K562 (cell line): Measurements from ENCODE around the gene SCYL2. TPM values are rescaled to one million over a fixed set of nuclear protein-coding genes. Genes with fewer than 3 reads are reported as not detected.

ENCODE experiments used
- ATAC-seq: fragments of 200-7000 bp; cut with Tn5 transposase; 3 replicates; pipeline ENCODE4 v1.9.1; 2020; ENCODE audit warnings: moderate library complexity
- BruUV-seq: library from RNA; stranded (reverse); fragments of 400-500 nt; replicated peaks from 2 replicates; lab custom pipeline; 2021; lab: Mats Ljungman, UMichigan
- CTCF ChIA-PET: fragments of 300-600 bp; formaldehyde crosslinking; extraction: SDS; loops from one replicate; lab custom pipeline; 2021; ENCODE audit warnings: low intra/inter-chr PET ratio; lab: Yijun Ruan, JAX
- POLR2A ChIA-PET: fragments of 300-600, 350-650 bp; sonication (Branson Sonifier 250); formaldehyde crosslinking; extraction: SDS; loops from one replicate; lab custom pipeline; 2021; ENCODE audit warnings: antibody characterized with exemption, inconsistent platforms; lab: Yijun Ruan, JAX
- DNase-seq, 4 experiments: peaks; one replicate each; pipeline versions ENCODE4 v3.0.0 to v3.0.0-alpha.2; 2011 to 2018; ENCODE audit warnings: low spot score in 3 of 4, mixed read lengths in 3 of 4; ENCODE audit errors: extremely low read depth in 1 of 4
- FAIRE-seq: peaks from 2 replicates; lab custom pipeline; 2011; peaks lifted over from hg19 to GRCh38; lab: Jason Lieb, UNC
- H2AFZ ChIP-seq: 2 replicates; pipeline ENCODE4 v1.6.0; 2011; ENCODE audit warnings: low read depth, low read length, control low read depth, inconsistent platforms
- H3K27ac ChIP-seq: fragments of 200-600 bp; 3 replicates; pipeline ENCODE4 v1.8.0; 2011; ENCODE audit warnings: low read depth, mild to moderate bottlenecking, control low read depth, inconsistent platforms, low read length, moderate library complexity, mixed read lengths; ENCODE audit errors: extremely low read depth
- H3K27me3 ChIP-seq, 2 experiments: fragments of 300-600 bp in 1 of 2; 2 replicates in 1 of 2; 3 replicates in 1 of 2; pipeline versions ENCODE4 v1.6.0 to v1.8.0; 2011; ENCODE audit warnings: inconsistent platforms in 2 of 2, low read length in 2 of 2, mild to moderate bottlenecking in 1 of 2, mixed read lengths in 1 of 2, moderate library complexity in 1 of 2; ENCODE audit not compliant: control insufficient read depth in 2 of 2, insufficient read depth in 2 of 2
- H3K36me3 ChIP-seq: fragments of 300-600 bp; 3 replicates; pipeline ENCODE4 v1.8.0; 2011; ENCODE audit warnings: mild to moderate bottlenecking, low read length, inconsistent platforms; ENCODE audit not compliant: control insufficient read depth, insufficient read depth
- H3K4me1 ChIP-seq, 2 experiments: fragments of 200-600 bp in 1 of 2; replicated peaks in 1 of 2; 2 replicates in 1 of 2; 3 replicates in 1 of 2; pipeline versions ENCODE4 v1.5.1 to v1.8.0; 2011; ENCODE audit warnings: inconsistent platforms in 2 of 2, low read length in 2 of 2, mild to moderate bottlenecking in 1 of 2, mixed read lengths in 1 of 2, moderate library complexity in 1 of 2; ENCODE audit not compliant: control insufficient read depth in 2 of 2, insufficient read depth in 2 of 2
- H3K4me2 ChIP-seq: 2 replicates; pipeline ENCODE4 v1.6.1; 2011; ENCODE audit warnings: low read length, control low read depth, inconsistent platforms, mixed read lengths; ENCODE audit not compliant: insufficient read depth
- H3K4me3 ChIP-seq: fragments of 200-600 bp; sonication (generic), shearing (Covaris generic); 2 replicates; pipeline ENCODE4 v1.5.1; 2016; ENCODE audit warnings: control low read depth, inconsistent platforms
- H3K79me2 ChIP-seq: fragments of 200-600 bp; 3 replicates; pipeline ENCODE4 v1.8.0; 2011; ENCODE audit warnings: low read length, inconsistent platforms; ENCODE audit not compliant: control insufficient read depth, insufficient read depth
- H3K9ac ChIP-seq, 2 experiments: 2 replicates each; pipeline versions ENCODE4 v1.6.0 to v1.6.1; 2011; ENCODE audit warnings: low read depth in 2 of 2, low read length in 2 of 2, control low read depth in 1 of 2, inconsistent platforms in 1 of 2, mild to moderate bottlenecking in 1 of 2, mixed read lengths in 1 of 2; ENCODE audit not compliant: insufficient read depth in 1 of 2
- H3K9me1 ChIP-seq: one replicate; pipeline ENCODE4 v1.6.0; 2011; ENCODE audit warnings: inconsistent platforms, mild to moderate bottlenecking, low read length, moderate library complexity; ENCODE audit not compliant: control insufficient read depth, insufficient read depth
- H3K9me3 ChIP-seq: replicated peaks from 2 replicates; pipeline ENCODE4 v1.5.1; 2011; ENCODE audit warnings: low read depth, low read length, inconsistent platforms; ENCODE audit not compliant: control insufficient read depth, insufficient read depth
- H4K20me1 ChIP-seq: replicated peaks from 2 replicates; pipeline ENCODE4 v1.6.1; 2011; ENCODE audit warnings: low read length, inconsistent platforms, mixed read lengths; ENCODE audit not compliant: control insufficient read depth, insufficient read depth
- GATAD2A ChIP-seq: fragments of 450-650 bp; IDR thresholded peaks from 2 replicates; pipeline ENCODE4 v1.6.1; 2017
- HCFC1 ChIP-seq: IDR thresholded peaks from 2 replicates; pipeline ENCODE4 v1.6.1; 2012; ENCODE audit warnings: low read depth, low read length, improper control_type of control experiment
- MCM2 ChIP-seq: fragments of 450-650 bp; IDR thresholded peaks from 2 replicates; pipeline ENCODE4 v1.6.1; 2017; ENCODE audit warnings: low read depth, mild to moderate bottlenecking
- MTA3 ChIP-seq: fragments of 450-650 bp; formaldehyde crosslinking; IDR thresholded peaks from 2 replicates; pipeline ENCODE4 v1.6.1; 2017; ENCODE audit warnings: mild to moderate bottlenecking, borderline replicate concordance
- PTBP1 ChIP-seq: fragments of 200-400 bp; formaldehyde crosslinking; IDR thresholded peaks from 2 replicates; pipeline ENCODE4 v1.6.1; 2017; ENCODE audit warnings: low read depth, low read length
- SMARCC2 ChIP-seq: fragments of 450-650 bp; IDR thresholded peaks from 2 replicates; pipeline ENCODE4 v1.6.1; 2017; ENCODE audit warnings: antibody characterized with exemption, moderate library complexity, mild to moderate bottlenecking, low read depth
- SP1 ChIP-seq: sonication (generic); formaldehyde crosslinking; IDR thresholded peaks from 2 replicates; pipeline ENCODE4 v1.8.1; 2022; ENCODE audit warnings: mild to moderate bottlenecking, missing genetic modification reagents
- SRSF7 ChIP-seq: fragments of 200-400 bp; formaldehyde crosslinking; optimal IDR thresholded peaks from 2 replicates; pipeline ENCODE3; 2017; ENCODE audit warnings: mild to moderate bottlenecking, low read depth, low read length
- TCFL5 ChIP-seq: fragments of 250-450 bp; sonication (Bioruptor Pico); conservative IDR thresholded peaks from 2 replicates; pipeline ENCODE4 v1.6.1; 2021; ENCODE audit warnings: mild to moderate bottlenecking, moderate library complexity, matching md5 sums
- TOE1 ChIP-seq, 2 experiments: fragments of 450-650 bp in 1 of 2; sonication (generic) in 1 of 2; formaldehyde crosslinking in 1 of 2; IDR thresholded peaks; 2 replicates each; pipeline versions ENCODE4 v1.7.1 to v1.8.0; 2016 to 2022; ENCODE audit warnings: borderline replicate concordance in 2 of 2, mild to moderate bottlenecking in 2 of 2, antibody characterized with exemption in 1 of 2, inconsistent platforms in 1 of 2, low read depth in 1 of 2, missing genetic modification reagents in 1 of 2, moderate library complexity in 1 of 2
- ZNF224 ChIP-seq: sonication (generic); formaldehyde crosslinking; IDR thresholded peaks from 2 replicates; pipeline ENCODE4 v1.8.0; 2022; ENCODE audit warnings: mild to moderate bottlenecking, missing genetic modification reagents
- in situ Hi-C: fragments of 300-500 bp; cut with MboI; formaldehyde crosslinking; loops from 4 replicates; pipeline ENCODE4 v1.15.0; 2018; ENCODE audit warnings: inconsistent platforms, mixed read lengths
- intact Hi-C: fragments of 100-400 bp; cut with micrococcal nuclease; formaldehyde crosslinking; loops from 2 replicates; pipeline ENCODE4 v1.14.2; 2022
- polyA plus RNA-seq, 8 experiments: library from polyadenylated mRNA; depleted of rRNA in 4 of 8; stranded (reverse) in 5 of 8; unstranded in 3 of 8; fragments of >200 nt; fragmentation: Nextera tagmentation in 2 of 8; fragmentation: Illumina TruSeq in 1 of 8; extraction: Ambion mirVana in 2 of 8; extraction: Trizol in 1 of 8; gene quantifications; 2 replicates each; pipeline versions ENCODE4 v1.2.1 to v1.2.3, GENCODE V29; 2011 to 2014; ENCODE audit warnings: inconsistent platforms in 1 of 8, missing spikeins in 1 of 8
- total RNA-seq, 7 experiments: library from RNA; depleted of rRNA in 6 of 7; stranded (reverse); fragments of >200 nt in 6 of 7; fragmentation: Illumina TruSeq in 2 of 7; extraction: Trizol in 2 of 7; gene quantifications; 2 replicates each; pipeline versions ENCODE4 v1.2.1 to v1.2.3, GENCODE V29; 2011 to 2021; ENCODE audit warnings: low replicate concordance in 1 of 7

Gene SCYL2
- total and polyA plus RNA-seq, 9 of the 15 experiments (the other 6 are each of a cell fraction or from before 2014, with no cell fraction given), result 9.9 to 49.0 (median 32.9) TPM

DNA sequence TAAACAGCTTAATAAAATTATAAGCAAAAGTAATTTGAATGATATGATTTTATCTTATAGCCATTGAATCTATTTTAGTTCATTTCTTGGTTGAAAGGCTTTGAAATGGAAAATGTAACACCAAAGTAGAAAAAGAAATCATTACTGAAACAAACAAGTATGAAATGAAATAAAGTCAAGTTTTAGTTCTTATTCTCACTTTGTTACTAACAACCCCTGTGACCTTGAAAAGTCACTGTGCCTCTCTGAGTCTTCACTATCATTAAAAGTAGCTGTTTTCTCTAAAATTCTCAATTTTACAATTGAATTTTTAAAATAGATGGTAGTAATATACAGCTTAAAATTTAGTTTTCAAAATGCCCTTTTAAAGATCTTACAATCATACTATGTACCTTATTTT, 57.5 kb downstream of the SCYL2 start:
- POLR2A ChIA-PET, result no interaction called here
- BruUV-seq, result no TSS peak
- CTCF ChIA-PET, result no interaction called here

DNA sequence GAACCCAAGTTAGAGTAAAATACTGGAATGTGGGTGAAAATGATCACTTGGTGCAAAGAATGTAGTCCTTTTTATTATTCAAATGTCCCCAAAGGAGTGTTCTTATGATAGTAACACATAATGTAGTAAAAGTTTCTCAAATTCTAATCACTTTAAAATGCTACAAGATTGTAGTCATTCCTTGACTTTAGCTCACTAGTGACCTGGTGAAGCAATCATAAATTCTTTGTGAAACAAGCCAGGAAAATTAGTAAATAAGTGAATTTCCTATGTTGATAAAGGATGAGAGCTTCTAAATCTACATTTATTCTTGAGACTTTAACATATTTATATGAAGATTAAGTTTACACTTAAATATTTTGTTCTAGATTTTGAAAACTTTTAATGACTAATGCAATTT, 59.2 kb downstream of the SCYL2 start:
- intact Hi-C loops, result no loop called here
- Histone ChIP-seq H3K27ac (no peak overlapping the region), H3K4me1 (no peaks in the 10 kb centered on the region), H3K9me3 (no peaks in the 10 kb centered on the region), H3K27me3 (no peaks in the 10 kb centered on the region), H3K36me3 (peaks cover 56% of the 10 kb centered on the region), H2AFZ (no peak overlapping the region), H3K9me1 (no peaks in the 10 kb centered on the region), H4K20me1 (no peaks in the 10 kb centered on the region), H3K4me3 (no peak overlapping the region), H3K79me2 (no peaks in the 10 kb centered on the region), H3K9ac (no peak overlapping the region), H3K4me2 (no peak overlapping the region)
- BruUV-seq, result no TSS peak
- DNase-seq, result no peak
- FAIRE-seq, result no peak
- ChIA-PET POLR2A (no interaction called here), CTCF (no interaction called here)
- no peak for TF ChIP-seq PTBP1
- TF ChIP-seq ZNF224, result no peak
- TF ChIP-seq MCM2, result no peak
- TF ChIP-seq SRSF7, result no peak
- TF ChIP-seq HCFC1, result no peak
- no peak for TF ChIP-seq TCFL5 (CRISPR knock-in tag)
- no peak for TF ChIP-seq TOE1 (IDR thresholded peaks at IDR 0.05; ENCODE audit: borderline replicate concordance)
- no peak for TF ChIP-seq TOE1 (CRISPR knock-in tag; IDR thresholded peaks at IDR 0.05; ENCODE audit: borderline replicate concordance, low read depth)
- TF ChIP-seq GATAD2A, result no peak
- no peak for TF ChIP-seq SMARCC2
- in situ Hi-C loops, result no loop called here
- ATAC-seq, result no peak

More for the DNA sequence above, 57.5 kb downstream of the SCYL2 start:
- H3K4me1 ChIP-seq, result no peaks in the 10 kb centered on the region
- ATAC-seq, result no peak
- H3K4me3 ChIP-seq, result no peak overlapping the region
- FAIRE-seq, result no peak
- H3K9me1 ChIP-seq, result no peaks in the 10 kb centered on the region
- TF ChIP-seq MTA3, result no peak
- no peak for TF ChIP-seq SP1 (CRISPR knock-in tag)
- no peak overlapping the region for H3K9ac ChIP-seq
- H3K4me2 ChIP-seq, result no peak overlapping the region
- no peaks in the 10 kb centered on the region for H3K79me2 ChIP-seq
- no peak overlapping the region for H3K27ac ChIP-seq
- H2AFZ ChIP-seq, result no peak overlapping the region
- DNase-seq, result no peak
- peaks cover 53% of the 10 kb centered on the region for H3K36me3 ChIP-seq
- H3K9me3 ChIP-seq, result no peaks in the 10 kb centered on the region
- intact Hi-C loops, result no loop called here
- in situ Hi-C loops, result no loop called here
- no peaks in the 10 kb centered on the region for H4K20me1 ChIP-seq
- no peaks in the 10 kb centered on the region for H3K27me3 ChIP-seq
